ENCODE results near the gene TRPT1.

TRPT1 gene, protein sequence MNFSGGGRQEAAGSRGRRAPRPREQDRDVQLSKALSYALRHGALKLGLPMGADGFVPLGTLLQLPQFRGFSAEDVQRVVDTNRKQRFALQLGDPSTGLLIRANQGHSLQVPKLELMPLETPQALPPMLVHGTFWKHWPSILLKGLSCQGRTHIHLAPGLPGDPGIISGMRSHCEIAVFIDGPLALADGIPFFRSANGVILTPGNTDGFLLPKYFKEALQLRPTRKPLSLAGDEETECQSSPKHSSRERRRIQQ

GRCh38 chr11:64225608-64226506 lies at the start of gene TRPT1, which contains the start of gene NUDT22:
Gene TRPT1, minus strand, starts transcription at chr11:64226186. Its CDS starts 326 bp downstream, at chr11:64225860.
Gene NUDT22, plus strand, starts transcription at chr11:64226274. Its CDS starts 379 bp downstream, at chr11:64226653.
- in situ Hi-C loops (cut with MboI; ENCODE audit: low sequenced_read_pairs, unreplicated experiment) = no loop called here
- TF ChIP-seq, protein P1, sequence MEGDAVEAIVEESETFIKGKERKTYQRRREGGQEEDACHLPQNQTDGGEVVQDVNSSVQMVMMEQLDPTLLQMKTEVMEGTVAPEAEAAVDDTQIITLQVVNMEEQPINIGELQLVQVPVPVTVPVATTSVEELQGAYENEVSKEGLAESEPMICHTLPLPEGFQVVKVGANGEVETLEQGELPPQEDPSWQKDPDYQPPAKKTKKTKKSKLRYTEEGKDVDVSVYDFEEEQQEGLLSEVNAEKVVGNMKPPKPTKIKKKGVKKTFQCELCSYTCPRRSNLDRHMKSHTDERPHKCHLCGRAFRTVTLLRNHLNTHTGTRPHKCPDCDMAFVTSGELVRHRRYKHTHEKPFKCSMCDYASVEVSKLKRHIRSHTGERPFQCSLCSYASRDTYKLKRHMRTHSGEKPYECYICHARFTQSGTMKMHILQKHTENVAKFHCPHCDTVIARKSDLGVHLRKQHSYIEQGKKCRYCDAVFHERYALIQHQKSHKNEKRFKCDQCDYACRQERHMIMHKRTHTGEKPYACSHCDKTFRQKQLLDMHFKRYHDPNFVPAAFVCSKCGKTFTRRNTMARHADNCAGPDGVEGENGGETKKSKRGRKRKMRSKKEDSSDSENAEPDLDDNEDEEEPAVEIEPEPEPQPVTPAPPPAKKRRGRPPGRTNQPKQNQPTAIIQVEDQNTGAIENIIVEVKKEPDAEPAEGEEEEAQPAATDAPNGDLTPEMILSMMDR (IDR thresholded peaks at IDR 0.05; ENCODE audit: borderline replicate concordance, control extremely low read depth, extremely low read depth, insufficient read depth, missing control alignments) = no peak
- DNase-seq (ENCODE audit: low spot score) = peak; percentile 96

DNA sequence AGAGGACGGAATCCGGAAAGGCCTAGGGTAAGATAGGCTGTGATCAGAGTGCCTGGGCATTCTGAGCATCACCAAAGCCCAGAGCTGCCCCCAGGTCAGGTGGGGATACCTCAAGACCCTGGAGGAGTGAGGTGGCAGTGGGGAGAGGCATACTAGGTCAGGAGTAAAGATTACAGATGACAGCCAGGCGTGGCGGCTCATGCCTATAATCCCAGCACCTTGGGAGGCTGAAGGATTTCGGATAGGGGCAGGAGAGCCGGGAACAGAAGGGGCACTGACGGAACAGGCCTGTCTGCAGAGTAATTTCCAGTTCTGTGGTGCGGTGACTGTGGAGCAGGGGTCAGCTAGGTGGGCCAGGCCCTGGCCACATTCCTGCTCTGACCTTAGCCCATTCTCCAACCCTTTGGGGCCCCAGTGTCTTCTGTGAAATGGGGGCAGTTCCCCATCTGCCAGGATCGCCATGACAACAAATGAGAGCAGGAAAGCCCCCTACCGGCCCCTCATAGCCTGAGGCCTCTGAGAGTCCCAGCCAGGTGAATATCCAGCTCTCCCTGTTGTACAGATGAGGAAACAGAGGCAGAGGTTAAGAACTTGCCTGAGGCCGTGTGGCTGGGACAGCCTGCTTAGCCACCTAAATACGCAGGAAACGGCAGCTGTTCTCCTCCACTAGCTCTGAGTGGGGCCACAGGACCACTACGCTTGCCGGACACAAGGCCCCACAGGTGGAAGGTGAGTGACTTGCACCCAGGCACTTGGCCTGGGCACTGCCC lies 49.2 kb upstream of the TRPT1 start:
- TF ChIP-seq, protein P1 (IDR thresholded peaks at IDR 0.05; ENCODE audit: borderline replicate concordance, control extremely low read depth, extremely low read depth, insufficient read depth, missing control alignments) = no peak
- in situ Hi-C loops (cut with MboI; ENCODE audit: low sequenced_read_pairs, unreplicated experiment) = loop anchor here (25.0 kb wide), 1 partner anchor 288 kb away; the partner anchor contains the start of gene OTUB1
- no peak for DNase-seq (ENCODE audit: low spot score)

- in situ Hi-C loops (cut with MboI; ENCODE audit: low sequenced_read_pairs, unreplicated experiment) = no loop called here
- DNase-seq (ENCODE audit: low spot score) = peak; percentile 91
- TF ChIP-seq, protein P1 (IDR thresholded peaks at IDR 0.05; ENCODE audit: borderline replicate concordance, control extremely low read depth, extremely low read depth, insufficient read depth, missing control alignments) = no peak
Observed at GRCh38 chr11:64269540-64270220, 43.7 kb upstream of the TRPT1 start.

DNA sequence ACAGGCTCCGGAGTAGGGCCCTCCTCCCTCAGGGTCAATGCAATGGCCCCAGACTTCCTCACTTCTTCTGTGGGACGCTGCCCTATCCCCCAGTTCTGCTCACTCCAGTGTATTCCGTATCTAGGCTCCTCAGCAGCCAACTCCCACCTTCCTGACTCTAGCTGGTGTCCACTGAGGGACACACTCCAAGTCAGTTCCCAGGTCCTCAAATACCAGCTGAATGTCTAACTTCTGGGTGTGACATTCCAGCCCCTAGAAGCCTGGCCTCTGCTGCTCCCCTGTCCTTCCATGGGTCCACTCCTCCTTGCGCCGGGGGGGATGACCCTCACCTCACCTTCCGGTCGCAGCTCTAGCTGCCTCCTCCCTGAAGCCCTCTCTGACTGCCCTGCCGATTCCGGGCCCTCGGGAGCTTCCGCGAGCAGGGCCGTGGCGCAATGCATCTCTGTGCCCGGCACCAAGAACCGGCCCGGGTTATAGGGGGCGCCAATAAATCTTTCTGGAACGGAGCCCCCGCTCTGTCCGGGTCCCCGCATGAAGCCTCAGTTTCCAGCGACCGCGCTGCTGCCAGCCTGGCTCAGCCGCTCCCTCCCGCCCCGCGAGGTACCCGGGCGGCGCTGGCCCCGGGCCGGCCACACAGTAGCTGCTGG lies 43.0 kb upstream of the TRPT1 start:
- DNase-seq (ENCODE audit: low spot score) = peak; percentile 72
- TF ChIP-seq, protein P1 (IDR thresholded peaks at IDR 0.05; ENCODE audit: borderline replicate concordance, control extremely low read depth, extremely low read depth, insufficient read depth, missing control alignments) = peak; percentile 6
- in situ Hi-C loops (cut with MboI; ENCODE audit: low sequenced_read_pairs, unreplicated experiment) = no loop called here

- in situ Hi-C loops (cut with MboI; ENCODE audit: low sequenced_read_pairs, unreplicated experiment) = no loop called here
- no peak for DNase-seq (ENCODE audit: low spot score)
Observed at GRCh38 chr11:64268025-64268892, 42.3 kb upstream of the TRPT1 start.

More at GRCh38 chr11:64268025-64268892, 42.3 kb upstream of the TRPT1 start:
- TF ChIP-seq, protein P1 (IDR thresholded peaks at IDR 0.05; ENCODE audit: borderline replicate concordance, control extremely low read depth, extremely low read depth, insufficient read depth, missing control alignments) = no peak
